Hematopoietic multipotent progenitor cell treated with erythropoietin and hydrocortisone succinate and interleukin-3 and kit ligand, for 17 days (in vitro differentiated cells): Measurements from ENCODE around the gene TFR2.

ENCODE experiments used
- DNase-seq: peaks from one replicate; pipeline ENCODE4 v3.0.0-alpha.2; 2015; ENCODE audit warnings: low spot score

The TFR2 gene

DNA sequence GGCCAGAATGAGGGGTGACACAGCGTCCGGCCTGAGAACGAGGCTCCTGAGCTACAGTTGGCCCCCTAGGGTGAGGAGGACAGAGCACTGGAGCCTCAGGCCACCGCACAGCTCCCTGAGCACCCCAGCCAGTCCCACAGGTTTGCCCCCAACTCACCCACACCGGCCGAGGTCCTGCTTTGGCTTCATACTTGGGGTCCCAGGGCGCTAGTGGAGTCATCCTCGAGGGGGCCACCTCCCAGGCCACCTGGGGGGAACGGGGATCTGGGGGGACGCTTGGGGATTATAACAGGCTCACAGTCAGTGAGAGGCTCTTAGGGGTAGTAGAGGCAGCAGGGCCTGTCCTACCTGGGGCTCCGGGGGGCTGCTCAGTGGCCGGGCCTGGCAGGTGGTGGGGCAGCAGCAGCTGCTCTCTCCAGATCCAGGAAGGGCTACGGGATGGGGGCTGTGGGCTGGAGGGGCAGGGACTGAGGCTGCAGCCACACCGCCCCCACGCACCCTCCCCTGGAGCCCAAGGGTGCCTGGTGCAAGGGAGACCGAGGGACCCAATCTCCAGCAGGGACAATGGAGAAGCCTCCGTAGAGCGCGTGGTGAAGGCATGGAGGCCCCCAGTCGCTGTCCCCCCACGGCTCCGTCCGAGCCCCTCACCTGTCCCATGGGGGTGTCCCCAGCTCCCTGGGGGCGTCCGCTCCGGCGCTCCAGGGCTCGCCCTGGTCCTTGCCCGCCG lies 68.2 kb downstream of the TFR2 start:
- DNase-seq = no peak

DNA sequence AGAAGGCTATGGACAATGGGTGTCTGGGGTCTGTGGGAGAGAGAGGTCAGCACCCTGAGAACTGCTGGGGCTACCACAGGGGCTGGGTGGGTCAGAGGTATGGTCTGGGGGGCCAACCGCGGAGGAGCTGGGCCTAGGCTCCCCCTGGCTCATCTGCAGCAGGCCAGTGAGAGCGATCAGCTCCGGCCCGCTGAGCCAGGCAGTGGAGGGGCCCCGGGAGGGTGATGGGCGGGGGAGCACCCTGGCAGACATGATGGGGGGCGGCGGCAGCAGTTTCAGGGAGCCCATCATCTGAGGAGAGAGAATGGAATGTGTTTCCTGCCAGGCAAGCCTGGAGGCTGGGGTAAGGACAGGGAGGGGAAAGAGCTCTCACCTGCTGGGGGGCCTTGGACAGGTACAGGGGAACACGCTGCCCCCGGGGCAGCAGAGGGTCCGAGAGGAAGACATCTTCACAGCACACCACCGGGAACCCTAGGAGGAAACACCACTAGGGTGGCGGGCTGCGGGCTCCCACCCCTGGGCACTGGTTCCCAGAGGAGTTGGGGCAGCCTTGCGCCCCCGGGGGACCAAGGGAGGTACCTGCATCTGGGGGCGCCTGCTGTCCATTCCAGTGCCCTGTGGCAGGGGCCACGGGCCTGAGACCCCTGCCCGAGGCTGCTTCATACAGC lies 68.9 kb downstream of the TFR2 start:
- no peak for DNase-seq

DNA sequence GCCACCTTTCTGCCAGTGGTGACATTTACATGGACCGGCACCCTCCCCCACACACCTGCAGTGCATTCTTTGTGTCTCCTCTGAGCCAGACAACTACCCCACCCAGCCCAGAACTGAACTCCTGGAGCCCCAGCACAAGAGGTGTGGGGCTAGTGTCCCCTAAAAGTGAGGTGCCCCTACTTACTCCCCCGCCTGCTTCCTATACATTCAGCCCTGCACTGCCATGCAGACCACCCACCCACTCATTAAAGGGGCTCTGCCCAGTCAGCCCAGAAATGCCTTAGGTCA lies 69.6 kb downstream of the TFR2 start:
- no peak for DNase-seq

DNA sequence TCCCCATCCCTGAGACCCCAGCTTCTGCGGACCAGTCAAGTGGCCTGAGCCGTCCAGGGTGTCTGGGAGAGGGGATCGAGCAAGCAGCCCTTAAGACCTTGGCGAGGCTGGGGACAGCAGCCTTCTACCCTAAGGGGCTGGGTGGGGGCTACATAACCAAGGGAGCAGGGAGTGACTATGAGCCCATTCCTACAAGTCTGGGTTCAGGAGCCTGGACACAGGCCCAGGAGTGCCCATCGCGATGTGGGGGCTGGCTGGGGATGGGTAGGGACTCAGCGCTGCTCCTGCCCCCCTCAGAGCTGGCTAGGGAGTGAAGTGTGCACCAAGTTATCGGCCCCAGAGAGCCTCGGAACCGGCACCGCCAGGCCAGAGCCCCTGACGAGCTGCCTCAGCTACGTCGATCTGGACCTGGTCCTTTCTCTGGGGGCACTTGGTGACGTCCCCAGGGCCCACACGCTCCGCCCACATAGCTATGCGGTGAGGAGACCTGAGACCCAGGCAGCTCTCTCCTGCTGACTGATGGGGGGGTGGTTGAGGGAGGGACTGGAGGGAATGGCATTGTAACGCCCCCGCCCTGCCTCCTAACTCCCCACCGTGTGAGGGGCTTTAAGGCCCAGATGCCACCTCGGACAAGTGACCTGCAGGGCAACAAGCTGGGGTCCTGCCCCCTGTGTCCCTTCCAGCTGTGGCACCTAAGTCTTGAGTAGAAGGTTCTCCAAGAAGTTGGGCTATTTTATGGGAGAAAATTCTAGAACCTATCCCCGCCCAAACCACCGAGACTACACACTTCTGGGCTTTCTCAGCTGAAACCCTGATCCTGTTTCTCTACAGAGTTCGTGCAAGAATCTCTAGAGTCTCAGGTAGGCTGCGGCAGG lies 70.2 kb downstream of the TFR2 start:
- DNase-seq = no peak
